HEK293T (cell line): ENCODE data around the gene PFDN4.

ENCODE experiments used
- CTCF ChIA-PET: fragments of 350-600 bp; formaldehyde crosslinking; extraction: SDS; loops from one replicate; lab custom pipeline; 2021; ENCODE audit warnings: antibody characterized with exemption, inconsistent platforms; lab: Yijun Ruan, JAX
- POLR2A ChIA-PET: fragments of 350-600 bp; formaldehyde crosslinking; extraction: SDS; loops from one replicate; lab custom pipeline; 2020; ENCODE audit warnings: antibody characterized with exemption, inconsistent platforms; lab: Yijun Ruan, JAX
- DNase-seq: peaks from one replicate; pipeline ENCODE4 v3.0.0; 2012; ENCODE audit warnings: mixed read lengths; ENCODE audit errors: extremely low spot score
- ARNT ChIP-seq: fragments of 450-650 bp; IDR thresholded peaks from 2 replicates; pipeline ENCODE4 v1.6.1; 2017; ENCODE audit warnings: mild to moderate bottlenecking
- BHLHE40 ChIP-seq: fragments of 450-650 bp; IDR thresholded peaks from 2 replicates; pipeline ENCODE4 v1.6.1; 2016; ENCODE audit warnings: mild to moderate bottlenecking, moderate library complexity, borderline replicate concordance
- CTBP1 ChIP-seq: fragments of 450-650 bp; IDR thresholded peaks from 2 replicates; pipeline ENCODE4 v1.6.1; 2016; ENCODE audit warnings: borderline replicate concordance
- ELF4 ChIP-seq: fragments of 450-650 bp; IDR thresholded peaks from 2 replicates; pipeline ENCODE4 v1.6.1; 2017; ENCODE audit warnings: antibody characterized with exemption
- FOXA1 ChIP-seq: fragments of 450-650 bp; IDR thresholded peaks from 2 replicates; pipeline ENCODE4 v1.6.1; 2016; ENCODE audit warnings: mild to moderate bottlenecking
- FOXK2 ChIP-seq: fragments of 450-650 bp; IDR thresholded peaks from 2 replicates; pipeline ENCODE4 v1.6.1; 2016; ENCODE audit warnings: mild to moderate bottlenecking
- FOXM1 ChIP-seq: fragments of 450-650 bp; IDR thresholded peaks from 2 replicates; pipeline ENCODE4 v1.6.1; 2017; ENCODE audit warnings: mild to moderate bottlenecking, borderline replicate concordance
- HDGF ChIP-seq: fragments of 450-650 bp; IDR thresholded peaks from 2 replicates; pipeline ENCODE4 v1.6.1; 2017; ENCODE audit warnings: antibody characterized with exemption, borderline replicate concordance
- L3MBTL2 ChIP-seq: fragments of 450-650 bp; conservative IDR thresholded peaks from 2 replicates; pipeline ENCODE4 v1.6.1; 2016; ENCODE audit warnings: mild to moderate bottlenecking
- LEF1 ChIP-seq: fragments of 450-650 bp; IDR thresholded peaks from 2 replicates; pipeline ENCODE4 v1.6.1; 2017; ENCODE audit warnings: mild to moderate bottlenecking, borderline replicate concordance
- NFRKB ChIP-seq: fragments of 450-650 bp; IDR thresholded peaks from 2 replicates; pipeline ENCODE4 v1.6.1; 2016; ENCODE audit warnings: mild to moderate bottlenecking, moderate library complexity
- SP1 ChIP-seq: fragments of 450-650 bp; IDR thresholded peaks from 2 replicates; pipeline ENCODE4 v1.6.1; 2017
- SUZ12 ChIP-seq: fragments of 450-650 bp; IDR thresholded peaks from 2 replicates; pipeline ENCODE4 v1.6.1; 2016; ENCODE audit warnings: mild to moderate bottlenecking
- TARDBP ChIP-seq: fragments of 450-650 bp; IDR thresholded peaks from 2 replicates; pipeline ENCODE4 v1.6.1; 2016
- ZNF384 ChIP-seq: fragments of 450-650 bp; IDR thresholded peaks from 2 replicates; pipeline ENCODE4 v1.6.1; 2016
- TF ChIP-seq, protein P1 (sequence below): fragments of 450-650 bp; IDR thresholded peaks from 2 replicates; pipeline ENCODE4 v1.6.1; 2016

PFDN4 gene

DNA sequence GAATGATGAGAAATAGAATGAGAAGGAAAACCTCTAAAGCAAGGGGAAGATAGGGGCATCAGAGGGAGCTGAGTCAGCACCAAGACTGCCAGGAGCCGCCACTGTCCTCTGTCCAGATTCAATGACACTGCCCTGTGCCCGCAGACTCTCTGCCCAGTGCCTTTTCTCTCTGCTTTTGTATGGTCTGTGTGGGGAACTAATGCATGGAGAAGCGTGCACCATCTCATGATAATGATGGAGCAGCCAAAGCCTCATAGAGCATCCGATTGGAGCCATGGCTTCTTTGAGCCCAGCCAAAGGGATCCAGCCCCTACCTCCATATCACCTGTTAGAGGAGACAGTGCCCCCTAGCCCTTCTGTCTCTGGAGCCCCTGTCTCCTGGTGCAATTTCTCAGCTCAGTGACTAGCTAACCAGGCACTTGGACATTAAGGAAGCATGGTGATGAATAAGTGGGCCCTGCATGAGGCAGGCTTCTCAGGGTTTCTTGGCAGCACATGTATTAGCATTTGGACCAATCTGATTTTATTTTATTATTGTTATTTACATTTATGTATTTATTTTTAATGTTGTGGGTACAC lies 6.5 kb upstream of the PFDN4 start:
- TF ChIP-seq ZNF384 (no peak), SUZ12 (no peak), BHLHE40 (no peak), L3MBTL2 (no peak), HDGF (no peak), ELF4 (no peak), TARDBP (no peak), NFRKB (no peak), FOXA1 (no peak), SP1 (no peak), FOXM1 (no peak), CTBP1 (no peak), ARNT (no peak), LEF1 (no peak)
- TF ChIP-seq, protein P1, sequence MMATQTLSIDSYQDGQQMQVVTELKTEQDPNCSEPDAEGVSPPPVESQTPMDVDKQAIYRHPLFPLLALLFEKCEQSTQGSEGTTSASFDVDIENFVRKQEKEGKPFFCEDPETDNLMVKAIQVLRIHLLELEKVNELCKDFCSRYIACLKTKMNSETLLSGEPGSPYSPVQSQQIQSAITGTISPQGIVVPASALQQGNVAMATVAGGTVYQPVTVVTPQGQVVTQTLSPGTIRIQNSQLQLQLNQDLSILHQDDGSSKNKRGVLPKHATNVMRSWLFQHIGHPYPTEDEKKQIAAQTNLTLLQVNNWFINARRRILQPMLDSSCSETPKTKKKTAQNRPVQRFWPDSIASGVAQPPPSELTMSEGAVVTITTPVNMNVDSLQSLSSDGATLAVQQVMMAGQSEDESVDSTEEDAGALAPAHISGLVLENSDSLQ, result no peak
- DNase-seq, result no peak
- POLR2A ChIA-PET, result no interaction called here
- CTCF ChIA-PET, result no interaction called here

DNA sequence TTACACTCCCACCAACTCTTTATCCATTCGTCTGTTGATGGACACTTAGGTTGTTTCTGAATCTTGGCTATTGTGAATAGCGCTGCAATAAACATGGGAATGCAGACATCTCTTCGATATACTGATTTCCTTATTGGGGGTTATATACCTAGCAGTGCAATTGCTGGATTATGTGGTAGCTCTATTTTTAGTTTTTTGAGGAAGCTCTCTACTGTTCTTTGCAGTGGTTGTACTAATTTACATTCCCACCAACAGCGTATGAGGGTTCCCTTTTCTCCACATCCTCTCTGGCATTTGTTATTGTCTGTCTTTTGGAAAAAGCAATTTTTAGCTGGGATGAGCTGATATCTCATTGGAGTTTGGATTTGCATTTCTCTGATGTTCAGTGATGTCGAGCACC lies 4.6 kb upstream of the PFDN4 start:
- no peak for TF ChIP-seq BHLHE40
- no peak for TF ChIP-seq LEF1
- no peak for TF ChIP-seq SP1
- TF ChIP-seq L3MBTL2, result no peak
- TF ChIP-seq SUZ12, result no peak
- TF ChIP-seq ZNF384, result no peak
- TF ChIP-seq ELF4, result no peak
- no peak for TF ChIP-seq FOXM1
- POLR2A ChIA-PET, result no interaction called here
- DNase-seq, result no peak
- CTCF ChIA-PET, result no interaction called here

DNA sequence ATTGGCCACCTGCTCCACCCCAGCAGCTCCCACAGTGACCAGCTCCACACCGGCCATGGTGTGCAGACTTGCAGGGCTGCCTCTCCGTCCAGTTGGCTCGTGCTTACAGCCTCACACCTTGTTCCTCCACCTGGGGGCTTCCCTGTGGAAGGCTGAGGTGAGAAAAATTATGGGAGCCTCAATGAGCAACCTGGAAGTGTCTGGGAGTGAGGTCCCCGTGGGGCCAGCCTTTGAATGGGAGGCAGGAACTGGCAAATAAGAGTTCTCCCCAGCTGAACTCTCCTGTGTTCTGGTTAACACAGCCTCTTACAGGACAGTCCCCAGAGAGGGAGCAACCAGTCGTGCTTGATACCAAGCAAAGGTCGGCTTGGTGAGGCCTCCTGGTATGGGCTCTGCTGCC lies 3.8 kb upstream of the PFDN4 start:
- POLR2A ChIA-PET, result no interaction called here
- DNase-seq, result no peak
- CTCF ChIA-PET, result no interaction called here
- TF ChIP-seq TARDBP (no peak), FOXK2 (no peak), BHLHE40 (no peak), FOXM1 (no peak), ZNF384 (no peak), L3MBTL2 (no peak), HDGF (no peak), SP1 (no peak), LEF1 (no peak), CTBP1 (no peak), NFRKB (no peak), FOXA1 (no peak), ELF4 (no peak), ARNT (no peak), SUZ12 (no peak)
- TF ChIP-seq, protein P1, result no peak

DNA sequence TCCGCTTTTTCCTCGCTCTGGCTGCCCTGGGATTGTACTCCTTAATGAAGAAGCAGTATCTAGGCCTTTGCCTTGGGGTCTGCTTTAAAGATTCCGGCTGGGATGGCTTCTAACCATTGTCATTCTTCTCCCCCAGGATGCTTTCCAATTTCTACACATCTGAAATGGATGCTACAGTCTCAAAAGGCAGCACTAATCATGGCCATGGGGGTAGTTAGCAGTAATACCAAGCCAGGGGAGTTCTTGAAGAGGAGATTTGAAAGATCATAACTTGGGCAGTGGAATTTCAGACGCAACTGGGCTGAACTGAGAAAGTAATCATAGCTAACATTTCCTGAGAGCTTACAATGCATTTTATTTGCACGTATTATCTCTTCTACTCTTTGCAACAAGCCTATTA lies 3.4 kb upstream of the PFDN4 start:
- ChIA-PET POLR2A (no interaction called here), CTCF (no interaction called here)
- TF ChIP-seq FOXM1 (no peak), FOXA1 (no peak)
- no peak for DNase-seq

DNA sequence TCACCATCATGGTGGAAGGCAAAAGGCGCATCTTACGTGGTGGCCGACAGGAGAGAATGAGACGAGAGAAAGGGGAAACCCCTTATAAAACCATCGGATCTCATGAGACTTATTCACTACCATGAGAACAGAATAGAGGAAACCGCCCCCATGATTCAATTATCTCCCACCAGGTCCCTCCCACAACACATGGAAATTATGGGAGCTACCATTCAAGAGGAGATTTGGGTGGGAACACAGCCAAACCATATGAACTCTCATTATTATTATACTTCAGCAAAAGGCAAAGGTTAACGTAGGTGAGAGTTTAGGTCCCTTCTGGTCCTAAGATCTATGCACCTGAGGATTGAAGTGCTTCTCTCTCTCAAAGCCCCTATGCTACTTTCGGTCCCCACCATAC lies 2.4 kb upstream of the PFDN4 start:
- TF ChIP-seq FOXK2 (no peak), CTBP1 (no peak), HDGF (no peak), TARDBP (no peak), SUZ12 (no peak), LEF1 (no peak), ELF4 (no peak), FOXM1 (no peak), NFRKB (no peak), L3MBTL2 (no peak), ARNT (no peak), BHLHE40 (no peak), FOXA1 (no peak), SP1 (no peak), ZNF384 (no peak)
- TF ChIP-seq, protein P1, result no peak
- ChIA-PET POLR2A (no interaction called here), CTCF (no interaction called here)
- DNase-seq, result no peak

DNA sequence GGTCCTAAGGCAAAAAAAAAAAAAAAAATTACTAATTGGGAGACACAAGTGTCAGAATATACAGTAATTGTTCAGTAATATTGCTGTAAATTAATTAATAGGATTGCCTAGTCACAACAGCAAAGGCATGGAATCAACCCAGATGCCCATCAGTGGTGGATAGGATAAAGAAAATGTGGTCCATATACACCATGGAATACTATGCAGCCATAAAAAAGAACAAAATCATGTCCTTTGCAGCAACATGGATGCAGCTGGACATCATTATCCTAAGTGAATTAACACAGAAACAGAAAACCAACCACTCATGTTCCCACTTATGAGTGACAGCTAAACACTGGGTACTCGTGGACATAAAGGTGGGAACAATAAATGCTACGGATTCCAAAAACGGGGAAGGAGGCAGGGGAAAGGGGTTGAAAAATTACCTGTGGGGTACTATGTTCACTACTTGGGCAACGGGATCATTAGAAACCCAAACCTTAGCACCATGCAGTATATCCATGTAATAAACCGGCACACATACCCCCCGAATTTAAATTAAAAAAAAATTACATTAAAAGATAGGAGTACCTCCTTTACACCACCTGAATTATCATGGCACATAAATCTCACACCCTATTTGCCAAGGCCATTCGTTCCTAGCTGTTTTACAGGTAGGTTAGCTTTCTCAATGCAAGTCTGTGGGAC lies 689 bp upstream of the PFDN4 start:
- TF ChIP-seq FOXK2 (no peak), HDGF (no peak), BHLHE40 (no peak), FOXA1 (no peak), ARNT (no peak), LEF1 (no peak), ELF4 (no peak), SP1 (no peak), CTBP1 (no peak), TARDBP (no peak), NFRKB (no peak), L3MBTL2 (no peak), SUZ12 (no peak), ZNF384 (no peak), FOXM1 (no peak)
- TF ChIP-seq, protein P1, result no peak
- POLR2A ChIA-PET, result interaction anchor here (1.0 kb wide), 1 partner anchor 113 kb away, joined by 3 read pairs; no protein-coding TSS in a partner anchor
- no peak for DNase-seq
- CTCF ChIA-PET, result interaction anchor here (2.0 kb wide), 1 partner anchor 103 kb away, joined by 9 read pairs; no protein-coding TSS in a partner anchor
